ENCODE data around the gene SH3YL1.

SH3YL1 gene

GRCh38 chr2:223971-224760 lies 39.7 kb downstream of the SH3YL1 start:
- H3K36me3 ChIP-seq (ENCODE audit: control insufficient read depth, insufficient read depth, low read length) = no peaks in the 10 kb centered on the region
- no peaks in the 10 kb centered on the region for H3K9me3 ChIP-seq (ENCODE audit: control insufficient read depth, low read length)
- H3K4me1 ChIP-seq = no peaks in the 10 kb centered on the region
- no peaks in the 10 kb centered on the region for H3K79me2 ChIP-seq
- H3K27ac ChIP-seq = no peak overlapping the region
- no peak overlapping the region for H3K9ac ChIP-seq
- no peaks in the 10 kb centered on the region for H3K27me3 ChIP-seq (ENCODE audit: control insufficient read depth, insufficient read depth, low read length)
- no peak overlapping the region for H2AFZ ChIP-seq
- no peak overlapping the region for H3K4me3 ChIP-seq (ENCODE audit: low read depth, low read length)
- no peak for TF ChIP-seq CTCF (IDR thresholded peaks at IDR 0.05)
- no peak overlapping the region for H3K4me2 ChIP-seq (ENCODE audit: low read length)

GRCh38 chr2:223451-223850 lies 40.4 kb downstream of the SH3YL1 start:
- no peaks in the 10 kb centered on the region for H3K27me3 ChIP-seq (ENCODE audit: control insufficient read depth, insufficient read depth, low read length)
- no peak overlapping the region for H3K27ac ChIP-seq
- H3K4me2 ChIP-seq (ENCODE audit: low read length) = no peak overlapping the region
- no peaks in the 10 kb centered on the region for H3K36me3 ChIP-seq (ENCODE audit: control insufficient read depth, insufficient read depth, low read length)
- no peak overlapping the region for H2AFZ ChIP-seq
- no peaks in the 10 kb centered on the region for H3K9me3 ChIP-seq (ENCODE audit: control insufficient read depth, low read length)
- H3K4me1 ChIP-seq = no peaks in the 10 kb centered on the region
- no peak overlapping the region for H3K4me3 ChIP-seq (ENCODE audit: low read depth, low read length)
- no peak overlapping the region for H3K9ac ChIP-seq
- TF ChIP-seq CTCF (IDR thresholded peaks at IDR 0.05) = no peak
- H3K79me2 ChIP-seq = no peaks in the 10 kb centered on the region

DNA sequence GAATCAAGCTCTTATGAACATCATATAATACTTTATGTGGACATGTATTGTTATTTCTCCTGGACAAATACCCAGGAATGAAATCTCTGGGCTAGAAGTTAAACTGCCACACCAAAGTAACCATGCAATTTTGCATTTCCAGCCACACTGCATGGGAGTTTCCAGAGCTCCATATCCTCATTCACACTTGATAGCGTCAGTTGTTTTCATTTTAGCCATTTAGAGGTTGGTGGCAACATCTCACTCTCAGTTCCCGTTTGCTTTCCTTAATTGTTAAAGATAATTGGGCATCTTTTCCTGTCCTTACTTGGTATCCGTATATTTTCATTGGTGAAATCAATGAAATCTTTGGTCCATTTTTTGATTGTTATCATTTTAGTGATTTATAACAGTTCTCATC lies 47.8 kb downstream of the SH3YL1 start:
- Histone ChIP-seq H3K9ac (no peak overlapping the region), H3K36me3 (ENCODE audit: control insufficient read depth, insufficient read depth, low read length) (no peaks in the 10 kb centered on the region)

GRCh38 chr2:213932-214693 lies 49.7 kb downstream of the SH3YL1 start:
- Histone ChIP-seq H3K79me2 (no peaks in the 10 kb centered on the region), H3K9me3 (ENCODE audit: control insufficient read depth, low read length) (no peaks in the 10 kb centered on the region), H3K4me3 (ENCODE audit: low read depth, low read length) (no peak overlapping the region), H3K36me3 (ENCODE audit: control insufficient read depth, insufficient read depth, low read length) (no peaks in the 10 kb centered on the region), H3K27ac (no peak overlapping the region), H3K9ac (no peak overlapping the region), H3K27me3 (ENCODE audit: control insufficient read depth, insufficient read depth, low read length) (no peaks in the 10 kb centered on the region), H3K4me2 (ENCODE audit: low read length) (no peak overlapping the region), H3K4me1 (no peaks in the 10 kb centered on the region), H2AFZ (no peak overlapping the region)
- TF ChIP-seq CTCF (IDR thresholded peaks at IDR 0.05) = no peak

More for the DNA sequence above, 47.8 kb downstream of the SH3YL1 start:
- Histone ChIP-seq H2AFZ (no peak overlapping the region), H3K4me1 (no peaks in the 10 kb centered on the region), H3K27ac (no peak overlapping the region), H3K4me2 (ENCODE audit: low read length) (no peak overlapping the region), H3K9me3 (ENCODE audit: control insufficient read depth, low read length) (no peaks in the 10 kb centered on the region), H3K4me3 (ENCODE audit: low read depth, low read length) (no peak overlapping the region), H3K27me3 (ENCODE audit: control insufficient read depth, insufficient read depth, low read length) (no peaks in the 10 kb centered on the region), H3K79me2 (no peaks in the 10 kb centered on the region)
- no peak for TF ChIP-seq CTCF (IDR thresholded peaks at IDR 0.05)

Data from parathyroid adenoma (tissue), 2 donors.